ENCODE measurements around the gene NOP14. TPM values are rescaled to one million over a fixed set of nuclear protein-coding genes. Genes with fewer than 3 reads are reported as not detected.
"Not testable (repeated sequence)": the region's sequence is repeated elsewhere in the genome, so short reads cannot be mapped to it uniquely, and the experiment has no call there.

Gene NOP14
- total RNA-seq, 1 donor from 2014 or later, result 12.3 TPM

- Histone ChIP-seq H3K4me1 (peaks cover 0 to 17% of the 10 kb centered on the region in 2 donors), H3K36me3 (peaks cover 62 to 74% of the 10 kb centered on the region in 2 donors), H3K9me3 (no peaks in the 10 kb centered on the region), H3K27me3 (no peaks in the 10 kb centered on the region), H3K4me3 (no peak overlapping the region), H3K27ac (no peak overlapping the region)
- intact Hi-C loops (cut with DNase I), result loop anchor here (10.0 kb wide), 1 partner anchor 475 kb away; the partner anchor contains the start of gene RNF4
- DNase-seq (ENCODE audit: low spot score in 2 of 2), result peak in 1 of 2 donors; percentile 52
- no peak for TF ChIP-seq CTCF (IDR thresholded peaks at IDR 0.05)
Measured at GRCh38 chr4:2939383-2940243, 23.6 kb downstream of the NOP14 start.

DNA sequence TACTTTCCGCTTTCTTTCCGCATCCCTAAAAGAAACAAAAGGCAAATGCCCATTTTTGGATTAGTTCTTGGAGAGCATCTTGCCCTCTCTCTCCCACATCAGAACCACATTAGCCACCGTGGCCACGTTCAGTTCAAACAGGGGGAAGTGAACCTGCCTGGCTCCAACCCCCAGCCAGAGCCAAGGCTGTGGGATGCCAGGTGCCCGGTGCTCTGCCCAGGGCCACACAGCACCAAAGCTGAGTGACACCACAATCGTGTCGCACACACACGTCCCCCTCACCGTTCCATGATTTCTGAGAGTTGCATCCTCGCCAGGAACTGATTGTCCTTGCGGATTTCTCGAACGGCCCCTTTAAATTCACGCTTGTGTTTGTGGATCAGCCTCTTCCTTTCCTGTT, 24.3 kb downstream of the NOP14 start:
- H3K27me3 ChIP-seq, result no peaks in the 10 kb centered on the region
- no peaks in the 10 kb centered on the region for H3K9me3 ChIP-seq
- peak in 1 of 2 donors; percentile 30 for DNase-seq (ENCODE audit: low spot score in 2 of 2)
- H3K4me3 ChIP-seq, result no peak overlapping the region
- peaks cover 56 to 67% of the 10 kb centered on the region in 2 donors for H3K36me3 ChIP-seq
- intact Hi-C loops (cut with DNase I), result loop anchor here (10.0 kb wide), 1 partner anchor 474 kb away; the partner anchor contains the start of gene RNF4
- no peak for TF ChIP-seq CTCF (IDR thresholded peaks at IDR 0.05)
- no peak overlapping the region for H3K27ac ChIP-seq
- peaks cover 0 to 17% of the 10 kb centered on the region in 2 donors for H3K4me1 ChIP-seq

DNA sequence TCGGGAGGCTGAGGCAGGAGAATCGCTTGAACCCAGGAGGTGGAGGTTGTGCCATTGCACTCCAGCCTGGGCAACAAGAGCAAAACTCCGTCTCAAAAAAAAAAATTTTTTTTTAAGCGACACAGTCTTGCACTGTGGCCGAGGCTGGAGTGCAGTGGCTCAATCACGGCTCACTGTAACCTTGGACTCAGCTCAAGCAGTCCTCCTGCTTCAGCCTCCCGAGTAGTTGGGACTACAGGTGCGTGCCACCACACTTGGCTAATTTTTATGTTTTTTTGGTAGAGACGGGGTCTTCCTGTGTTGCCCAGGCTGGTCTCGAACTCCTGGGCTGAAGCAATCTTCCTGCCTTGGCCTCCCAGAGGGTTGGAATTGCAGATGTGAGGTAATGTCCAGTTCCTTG, 24.8 kb downstream of the NOP14 start:
- Histone ChIP-seq H3K36me3 (peaks cover 51 to 62% of the 10 kb centered on the region in 2 donors), H3K4me1 (peaks cover 0 to 18% of the 10 kb centered on the region in 2 donors)
- H3K27ac ChIP-seq, H3K27me3 ChIP-seq, H3K4me3 ChIP-seq, H3K9me3 ChIP-seq: not testable (repeated sequence)
- intact Hi-C loops (cut with DNase I), result loop anchor here (10.0 kb wide), 1 partner anchor 474 kb away; the partner anchor contains the start of gene RNF4
- DNase-seq (ENCODE audit: low spot score in 2 of 2), result peak in 1 of 2 donors; percentile 28

DNA sequence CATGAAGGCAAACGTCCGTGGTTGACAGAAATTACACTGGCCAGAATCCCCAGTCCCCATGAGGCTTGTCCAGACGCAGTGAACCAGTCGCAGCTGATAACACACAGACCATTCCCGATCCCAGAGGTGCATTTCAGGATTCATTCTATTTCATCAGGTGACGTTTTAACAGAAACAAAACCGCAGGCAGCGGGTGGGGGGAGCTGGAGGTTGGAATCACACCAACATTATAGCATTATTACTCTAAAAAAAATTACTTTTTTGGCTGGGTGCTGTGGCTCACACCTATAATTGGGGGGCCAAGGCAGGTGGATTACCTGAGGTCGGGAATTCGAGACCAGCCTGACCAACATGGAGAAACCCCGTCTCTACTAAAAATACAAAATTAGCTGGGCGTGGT, 25.2 kb downstream of the NOP14 start:
- Histone ChIP-seq H3K36me3 (peaks cover 47 to 58% of the 10 kb centered on the region in 2 donors), H3K4me3 (no peak overlapping the region), H3K27ac (no peak overlapping the region), H3K9me3 (no peaks in the 10 kb centered on the region), H3K4me1 (peaks cover 0 to 21% of the 10 kb centered on the region in 2 donors), H3K27me3 (no peaks in the 10 kb centered on the region)
- intact Hi-C loops (cut with DNase I), result loop anchor here (10.0 kb wide), 1 partner anchor 473 kb away; the partner anchor contains the start of gene RNF4
- TF ChIP-seq CTCF (IDR thresholded peaks at IDR 0.05), result no peak
- peak in 1 of 2 donors; percentile 45 for DNase-seq (ENCODE audit: low spot score in 2 of 2)

DNA sequence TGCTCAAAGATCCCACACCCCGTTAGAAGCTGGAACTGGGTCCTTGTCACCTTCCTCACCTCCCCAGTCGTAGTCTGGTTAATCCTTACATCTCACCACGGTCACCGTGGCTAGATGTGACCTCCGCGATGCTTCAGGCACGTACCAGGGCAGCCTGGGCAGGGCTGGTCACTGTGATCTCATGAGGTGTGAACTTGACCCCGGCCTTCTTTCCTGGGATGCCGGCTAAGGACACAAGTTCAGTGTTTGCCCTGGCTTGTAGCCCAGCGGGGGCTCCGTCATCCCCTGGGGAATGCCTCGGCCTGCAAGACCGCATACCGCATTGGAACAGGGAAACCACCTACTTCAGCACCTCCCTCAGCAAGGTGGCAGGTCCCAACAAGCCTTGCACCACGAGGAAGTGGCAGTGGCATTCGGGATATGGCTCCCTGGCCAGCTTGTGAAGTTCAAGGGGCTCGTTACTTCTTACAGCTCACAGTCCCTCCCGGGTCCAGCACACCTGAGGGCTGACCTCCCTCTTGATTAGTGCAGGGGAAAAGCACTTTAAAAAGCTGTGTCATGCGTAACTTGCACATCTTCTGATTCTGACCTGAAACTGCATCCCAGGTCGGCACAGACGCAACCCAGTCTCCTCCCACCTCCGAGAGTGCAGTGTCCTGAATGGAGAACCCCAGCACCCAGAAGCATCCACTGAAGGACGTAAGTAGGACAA, 25.9 kb downstream of the NOP14 start:
- peak in 1 of 2 donors; percentile 60 for DNase-seq (ENCODE audit: low spot score in 2 of 2)
- Histone ChIP-seq H3K36me3 (peaks cover 42 to 51% of the 10 kb centered on the region in 2 donors), H3K9me3 (no peaks in the 10 kb centered on the region), H3K4me3 (no peak overlapping the region), H3K4me1 (peaks cover 0 to 21% of the 10 kb centered on the region in 2 donors), H3K27me3 (no peaks in the 10 kb centered on the region), H3K27ac (no peak overlapping the region)
- no peak for TF ChIP-seq CTCF (IDR thresholded peaks at IDR 0.05)
- intact Hi-C loops (cut with DNase I), result loop anchor here (10.0 kb wide), 1 partner anchor 473 kb away; the partner anchor contains the start of gene RNF4
